ENCODE measurements around the gene DNER. TPM values are rescaled to one million over a fixed set of nuclear protein-coding genes. Genes with fewer than 3 reads are reported as not detected.

The DNER gene
- total and polyA plus RNA-seq, 2 of the 4 experiments (the other 2 are of a cell fraction), result under 0.01 to 0.14 TPM

DNA sequence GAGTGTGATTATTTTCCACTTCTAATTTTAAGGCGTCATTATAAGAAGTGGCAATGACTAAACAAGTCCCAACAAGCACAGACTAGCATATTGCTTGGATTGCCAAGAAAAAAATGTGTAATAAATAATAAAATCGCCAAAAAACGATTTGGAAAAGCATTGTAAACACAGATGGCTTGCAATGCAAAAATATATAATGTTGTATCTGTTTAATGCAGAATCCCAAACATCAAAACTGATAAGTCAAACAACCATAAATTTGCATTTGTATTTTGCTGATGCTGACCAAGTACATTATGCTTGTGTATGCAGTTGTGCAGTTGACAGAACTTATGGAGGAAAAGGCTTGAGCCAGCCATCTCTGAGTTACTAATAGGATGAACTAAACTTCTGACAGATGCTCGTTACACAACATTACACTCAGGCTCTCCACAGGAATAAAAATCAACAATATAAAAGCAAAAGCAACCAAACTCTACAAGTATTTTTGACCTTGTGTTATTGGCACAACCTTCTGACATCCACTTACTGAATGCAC lies 68.1 kb downstream of the DNER start:
- ATAC-seq (ENCODE audit: low read depth), result no peak
- no peak overlapping the region for H3K9ac ChIP-seq (ENCODE audit: low read depth, low read length)

More for the DNA sequence above, 68.1 kb downstream of the DNER start:
- DNase-seq, result no peak
- no peak overlapping the region for H4K91ac ChIP-seq (ENCODE audit: insufficient read depth, low read depth, low read length)
- no peak overlapping the region for H3K4me3 ChIP-seq (ENCODE audit: insufficient read depth, low read depth, low read length)
- no peak overlapping the region for H3K56ac ChIP-seq (ENCODE audit: extremely low read depth, insufficient read depth, low read length)
- no peak overlapping the region for H3K14ac ChIP-seq (replicated peaks; ENCODE audit: low read depth, low read length)
- H3K23ac ChIP-seq (ENCODE audit: low read depth, low read length), result no peak overlapping the region
- H2BK15ac ChIP-seq (ENCODE audit: low read depth, low read length), result no peak overlapping the region
- no TSS peak for BruUV-seq (replicated peaks)
- H3K9me1 ChIP-seq (ENCODE audit: insufficient read depth, low read length), result no peaks in the 10 kb centered on the region
- H2BK120ac ChIP-seq (ENCODE audit: low read depth, low read length), result no peak overlapping the region
- intact Hi-C loops (cut with micrococcal nuclease), result no loop called here
- H4K20me1 ChIP-seq (ENCODE audit: insufficient read depth, low read length), result no peaks in the 10 kb centered on the region
- H3K9me3 ChIP-seq (ENCODE audit: control insufficient read depth, insufficient read depth, low read length), result peaks cover 2% of the 10 kb centered on the region
- H3K27me3 ChIP-seq (ENCODE audit: control insufficient read depth, insufficient read depth, low read length), result no peaks in the 10 kb centered on the region
- in situ Hi-C loops (cut with MboI; ENCODE audit: low sequenced_read_pairs), result no loop called here
- no peak overlapping the region for H2AK5ac ChIP-seq (ENCODE audit: low read depth, low read length)
- no peak overlapping the region for H4K5ac ChIP-seq (ENCODE audit: low read depth, low read length)
- H2AFZ ChIP-seq (replicated peaks; ENCODE audit: low read length, poor library complexity), result no peak overlapping the region
- H3K36me3 ChIP-seq (ENCODE audit: control insufficient read depth, insufficient read depth, low read length), result no peaks in the 10 kb centered on the region
- H3K4me2 ChIP-seq (ENCODE audit: low read depth, low read length), result no peak overlapping the region
- H2BK20ac ChIP-seq (ENCODE audit: low read depth, low read length), result no peak overlapping the region
- dilution Hi-C loops (cut with HindIII; ENCODE audit: low sequenced_read_pairs, unreplicated experiment), result no loop called here
- H3K27ac ChIP-seq (ENCODE audit: insufficient read depth, low read length), result no peak overlapping the region
- H3K4ac ChIP-seq (ENCODE audit: low read depth, low read length), result no peak overlapping the region
- no peak overlapping the region for H2AK9ac ChIP-seq (replicated peaks; ENCODE audit: low read depth, low read length, poor library complexity)
- no peaks in the 10 kb centered on the region for H3K4me1 ChIP-seq (ENCODE audit: control insufficient read depth, insufficient read depth, low read length)
- H2BK5ac ChIP-seq (ENCODE audit: low read depth, low read length, poor library complexity, severe bottlenecking), result no peak overlapping the region
- whole genome bisulfite sequencing, 2 experiments (ENCODE audit: extremely low coverage in 2 of 2, insufficient read length in 1 of 2), result no CpG with 5 or more reads among the region's 4 CpGs
- H3K79me1 ChIP-seq (ENCODE audit: low read depth in 1 of 2, low read length in 2 of 2), result no peaks in the 10 kb centered on the region
- POLR2A ChIA-PET (ENCODE audit: unreplicated experiment), result no interaction called here
- H3K18ac ChIP-seq (ENCODE audit: low read depth, low read length), result no peak overlapping the region
- CTCF ChIA-PET, result no interaction called here
- no peak overlapping the region for H4K8ac ChIP-seq (ENCODE audit: low read depth in 2 of 2, low read length in 2 of 2)
- no peak for TF ChIP-seq RAD21 (IDR thresholded peaks at IDR 0.05; ENCODE audit: low read length)
- TF ChIP-seq RFX5 (IDR thresholded peaks at IDR 0.05; ENCODE audit: low read depth, low read length), result no peak
- no peak for TF ChIP-seq POLR2A (IDR thresholded peaks at IDR 0.05; ENCODE audit: low read depth, low read length)
- TF ChIP-seq CEBPB (IDR thresholded peaks at IDR 0.05; ENCODE audit: low read depth, low read length), result no peak
- TF ChIP-seq BHLHE40 (IDR thresholded peaks at IDR 0.05; ENCODE audit: low read depth, low read length), result no peak
- TF ChIP-seq, protein P1, sequence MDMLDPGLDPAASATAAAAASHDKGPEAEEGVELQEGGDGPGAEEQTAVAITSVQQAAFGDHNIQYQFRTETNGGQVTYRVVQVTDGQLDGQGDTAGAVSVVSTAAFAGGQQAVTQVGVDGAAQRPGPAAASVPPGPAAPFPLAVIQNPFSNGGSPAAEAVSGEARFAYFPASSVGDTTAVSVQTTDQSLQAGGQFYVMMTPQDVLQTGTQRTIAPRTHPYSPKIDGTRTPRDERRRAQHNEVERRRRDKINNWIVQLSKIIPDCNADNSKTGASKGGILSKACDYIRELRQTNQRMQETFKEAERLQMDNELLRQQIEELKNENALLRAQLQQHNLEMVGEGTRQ (IDR thresholded peaks at IDR 0.05; ENCODE audit: low read depth, low read length), result no peak
- no peak for TF ChIP-seq FOS (IDR thresholded peaks at IDR 0.05; ENCODE audit: low read depth, low read length)
- no peak for TF ChIP-seq MXI1 (IDR thresholded peaks at IDR 0.05; ENCODE audit: borderline replicate concordance, low read depth, low read length)
- no peak for TF ChIP-seq NFE2L2 (IDR thresholded peaks at IDR 0.05; ENCODE audit: low read depth, low read length)
- TF ChIP-seq CHD1 (IDR thresholded peaks at IDR 0.05; ENCODE audit: low read depth, low read length), result no peak
- TF ChIP-seq SMC3 (IDR thresholded peaks at IDR 0.05; ENCODE audit: low read depth, low read length), result no peak
- no peak for TF ChIP-seq MAFK (IDR thresholded peaks at IDR 0.05; ENCODE audit: low read depth, low read length)
- TF ChIP-seq ELK1 (IDR thresholded peaks at IDR 0.05; ENCODE audit: borderline replicate concordance, low read depth, low read length), result no peak
- TF ChIP-seq CTCF (conservative IDR thresholded peaks at IDR 0.05; ENCODE audit: low read depth, low read length), result no peak
- no peak for TF ChIP-seq MAZ (IDR thresholded peaks at IDR 0.05; ENCODE audit: borderline replicate concordance, low read depth, low read length)
- TF ChIP-seq RCOR1 (IDR thresholded peaks at IDR 0.05; ENCODE audit: insufficient replicate concordance, low read length), result no peak

Measured in IMR-90 (cell line).